Neural cell (in vitro differentiated cells): ENCODE results near the gene C1QB. TPM values are rescaled to one million over a fixed set of nuclear protein-coding genes. Genes with fewer than 3 reads are reported as not detected.
A peak's percentile ranks its signal among the peaks of the same experiment; 100 is the strongest.
"Not testable (repeated sequence)": the region's sequence is repeated elsewhere in the genome, so short reads cannot be mapped to it uniquely, and the experiment has no call there.

Experiments used
- H2AFZ ChIP-seq: fragments of 200-600, 300-800 bp; sonication (generic), shearing (Covaris generic); 2 replicates; pipeline ENCODE4 v1.6.0; 2014; ENCODE audit warnings: low read depth, mild to moderate bottlenecking, antibody characterized with exemption, low read length, moderate library complexity
- H3F3A ChIP-seq: fragments of 200-600 bp; shearing (Covaris generic); 2 replicates; pipeline ENCODE4 v1.6.1; 2016; ENCODE audit warnings: mild to moderate bottlenecking, moderate library complexity, mixed read lengths, antibody characterized with exemption, low read length; ENCODE audit not compliant: insufficient read depth, poor library complexity, severe bottlenecking
- H3K27ac ChIP-seq: fragments of 200-600, 300-800 bp; sonication (generic), shearing (Covaris generic); 2 replicates; pipeline ENCODE4 v1.5.1; 2014; ENCODE audit warnings: mild to moderate bottlenecking, low read length, moderate library complexity
- H3K27me3 ChIP-seq: fragments of 300-800, 200-600 bp; sonication (generic), shearing (Covaris generic); 2 replicates; pipeline ENCODE4 v1.6.0; 2014; ENCODE audit warnings: mild to moderate bottlenecking, low read depth, low read length, moderate library complexity; ENCODE audit not compliant: insufficient read depth
- H3K36me3 ChIP-seq: fragments of 300-800, 200-600 bp; sonication (generic), shearing (Covaris generic); 2 replicates; pipeline ENCODE4 v1.5.1; 2014; ENCODE audit warnings: mild to moderate bottlenecking, antibody characterized with exemption, low read length, moderate library complexity; ENCODE audit not compliant: insufficient read depth
- H3K4me2 ChIP-seq: fragments of 300-800, 200-600 bp; sonication (generic), shearing (Covaris generic); 2 replicates; pipeline ENCODE4 v1.6.0; 2014; ENCODE audit warnings: mild to moderate bottlenecking, low read length
- H3K4me3 ChIP-seq: fragments of 300-800, 200-600 bp; sonication (generic), shearing (Covaris generic); 2 replicates; pipeline ENCODE4 v1.5.1; 2014; ENCODE audit warnings: mild to moderate bottlenecking, low read length, moderate library complexity
- H3K79me2 ChIP-seq: fragments of 200-600 bp; shearing (Covaris generic); replicated peaks from 2 replicates; pipeline ENCODE4 v1.6.0; 2014; ENCODE audit warnings: mild to moderate bottlenecking, low read length, moderate library complexity; ENCODE audit not compliant: insufficient read depth
- H3K9ac ChIP-seq: fragments of 300-800, 200-600 bp; sonication (generic), shearing (Covaris generic); 2 replicates; pipeline ENCODE4 v1.6.1; 2016; ENCODE audit warnings: mild to moderate bottlenecking, low read length, mixed read lengths
- H3K9me2 ChIP-seq: fragments of 200-600 bp; shearing (Covaris generic); 2 replicates; pipeline ENCODE4 v1.6.1; 2016; ENCODE audit warnings: mild to moderate bottlenecking, low read length, mixed read lengths; ENCODE audit not compliant: insufficient read depth
- H3K9me3 ChIP-seq: fragments of 200-600, 300-800 bp; sonication (generic), shearing (Covaris generic); 2 replicates; pipeline ENCODE4 v1.6.1; 2016; ENCODE audit warnings: mild to moderate bottlenecking, mixed run types, low read length, moderate library complexity, mixed read lengths
- H4K20me1 ChIP-seq: fragments of 200-600 bp; shearing (Covaris generic); 2 replicates; pipeline ENCODE4 v1.6.1; 2016; ENCODE audit warnings: mild to moderate bottlenecking, mixed run types; ENCODE audit not compliant: insufficient read depth
- CTCF ChIP-seq: fragments of 450-650 bp; IDR thresholded peaks from 2 replicates; pipeline ENCODE4 v1.5.1; 2014; ENCODE audit warnings: antibody characterized with exemption, mild to moderate bottlenecking, moderate library complexity; ENCODE audit not compliant: poor library complexity, severe bottlenecking
- EP300 ChIP-seq: fragments of 450-650 bp; conservative IDR thresholded peaks from 2 replicates; pipeline ENCODE4 v1.6.1; 2014; ENCODE audit warnings: antibody characterized with exemption, mild to moderate bottlenecking, moderate library complexity; ENCODE audit not compliant: poor library complexity, severe bottlenecking
- EZH2 ChIP-seq: fragments of 200-600, 300-800 bp; shearing (Covaris generic), sonication (generic); IDR thresholded peaks from 2 replicates; pipeline ENCODE4 v1.6.1; 2014; ENCODE audit warnings: antibody characterized with exemption, low read length, borderline replicate concordance, mild to moderate bottlenecking; ENCODE audit not compliant: insufficient read depth, poor library complexity, severe bottlenecking
- MXI1 ChIP-seq: fragments of 450-650 bp; conservative IDR thresholded peaks from 2 replicates; pipeline ENCODE4 v1.6.1; 2014; ENCODE audit warnings: antibody characterized with exemption, mild to moderate bottlenecking; ENCODE audit not compliant: poor library complexity, severe bottlenecking
- POLR2AphosphoS5 ChIP-seq: IDR thresholded peaks from 2 replicates; pipeline ENCODE4 v1.6.1; 2012
- RAD21 ChIP-seq: fragments of 450-650 bp; conservative IDR thresholded peaks from 2 replicates; pipeline ENCODE4 v1.6.1; 2014; ENCODE audit warnings: antibody characterized with exemption, mild to moderate bottlenecking, moderate library complexity
- SMC3 ChIP-seq: fragments of 450-650 bp; conservative IDR thresholded peaks from 2 replicates; pipeline ENCODE4 v1.6.1; 2014; ENCODE audit warnings: antibody characterized with exemption, mild to moderate bottlenecking, moderate library complexity; ENCODE audit not compliant: poor library complexity
- TAF1 ChIP-seq: IDR thresholded peaks from 2 replicates; pipeline ENCODE4 v1.6.1; 2012; ENCODE audit warnings: low read depth
- polyA plus RNA-seq: library from polyadenylated mRNA; depleted of rRNA; stranded (reverse); fragments of >200 nt; gene quantifications from 2 replicates; pipeline ENCODE4 v1.2.3, GENCODE V29; 2014
- TF ChIP-seq, protein P1 (sequence below): IDR thresholded peaks from 2 replicates; pipeline ENCODE4 v1.6.1; 2012; ENCODE audit warnings: borderline replicate concordance

The C1QB gene
- polyA plus RNA-seq, 1 donor from 2014 or later = not detected

- no peak overlapping the region for H3K4me2 ChIP-seq
- no peaks in the 10 kb centered on the region for H3K9me2 ChIP-seq
- no peak overlapping the region for H3K9ac ChIP-seq
- no peak overlapping the region for H3K4me3 ChIP-seq
- no peaks in the 10 kb centered on the region for H3K27me3 ChIP-seq
- H4K20me1 ChIP-seq = no peaks in the 10 kb centered on the region
- no peak overlapping the region for H3K27ac ChIP-seq
- peak; percentile 23 for TF ChIP-seq CTCF
- no peak for TF ChIP-seq POLR2AphosphoS5
- peak; percentile 35 for TF ChIP-seq SMC3
- no peak for TF ChIP-seq TAF1
- no peak for TF ChIP-seq EP300
- no peak for TF ChIP-seq EZH2
- no peak for TF ChIP-seq MXI1
- TF ChIP-seq RAD21 = no peak
- TF ChIP-seq, protein P1, sequence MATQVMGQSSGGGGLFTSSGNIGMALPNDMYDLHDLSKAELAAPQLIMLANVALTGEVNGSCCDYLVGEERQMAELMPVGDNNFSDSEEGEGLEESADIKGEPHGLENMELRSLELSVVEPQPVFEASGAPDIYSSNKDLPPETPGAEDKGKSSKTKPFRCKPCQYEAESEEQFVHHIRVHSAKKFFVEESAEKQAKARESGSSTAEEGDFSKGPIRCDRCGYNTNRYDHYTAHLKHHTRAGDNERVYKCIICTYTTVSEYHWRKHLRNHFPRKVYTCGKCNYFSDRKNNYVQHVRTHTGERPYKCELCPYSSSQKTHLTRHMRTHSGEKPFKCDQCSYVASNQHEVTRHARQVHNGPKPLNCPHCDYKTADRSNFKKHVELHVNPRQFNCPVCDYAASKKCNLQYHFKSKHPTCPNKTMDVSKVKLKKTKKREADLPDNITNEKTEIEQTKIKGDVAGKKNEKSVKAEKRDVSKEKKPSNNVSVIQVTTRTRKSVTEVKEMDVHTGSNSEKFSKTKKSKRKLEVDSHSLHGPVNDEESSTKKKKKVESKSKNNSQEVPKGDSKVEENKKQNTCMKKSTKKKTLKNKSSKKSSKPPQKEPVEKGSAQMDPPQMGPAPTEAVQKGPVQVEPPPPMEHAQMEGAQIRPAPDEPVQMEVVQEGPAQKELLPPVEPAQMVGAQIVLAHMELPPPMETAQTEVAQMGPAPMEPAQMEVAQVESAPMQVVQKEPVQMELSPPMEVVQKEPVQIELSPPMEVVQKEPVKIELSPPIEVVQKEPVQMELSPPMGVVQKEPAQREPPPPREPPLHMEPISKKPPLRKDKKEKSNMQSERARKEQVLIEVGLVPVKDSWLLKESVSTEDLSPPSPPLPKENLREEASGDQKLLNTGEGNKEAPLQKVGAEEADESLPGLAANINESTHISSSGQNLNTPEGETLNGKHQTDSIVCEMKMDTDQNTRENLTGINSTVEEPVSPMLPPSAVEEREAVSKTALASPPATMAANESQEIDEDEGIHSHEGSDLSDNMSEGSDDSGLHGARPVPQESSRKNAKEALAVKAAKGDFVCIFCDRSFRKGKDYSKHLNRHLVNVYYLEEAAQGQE = no peak
- no peaks in the 10 kb centered on the region for H3K36me3 ChIP-seq
- H3F3A ChIP-seq = no peaks in the 10 kb centered on the region
- H3K79me2 ChIP-seq = no peaks in the 10 kb centered on the region
- no peaks in the 10 kb centered on the region for H3K9me3 ChIP-seq
- H2AFZ ChIP-seq = no peak overlapping the region
Observed at GRCh38 chr1:22674410-22674749, 21.3 kb downstream of the C1QB start.

DNA sequence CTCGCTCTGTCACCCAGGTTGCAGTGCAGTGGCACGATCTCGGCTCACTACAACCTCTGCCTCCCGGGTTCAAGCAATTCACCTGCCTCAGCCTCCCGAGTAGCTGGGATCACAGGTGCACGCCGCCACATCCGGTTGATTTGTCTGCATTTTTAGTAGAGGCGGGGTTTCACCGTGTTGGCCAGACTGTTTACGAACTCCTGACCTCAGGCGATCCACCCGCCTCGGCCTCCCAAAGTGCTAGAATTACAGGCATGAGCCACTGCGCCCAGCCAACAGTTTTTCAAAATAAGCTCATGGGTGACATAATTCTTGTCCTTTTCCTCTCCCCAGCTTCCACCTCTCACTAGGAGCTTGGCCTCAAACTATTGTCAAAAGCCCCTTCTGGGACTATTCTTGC, 23.1 kb downstream of the C1QB start:
- not testable (repeated sequence) for H3K4me2 ChIP-seq, H3F3A ChIP-seq, H3K9ac ChIP-seq, H3K9me2 ChIP-seq, H3K79me2 ChIP-seq, H3K27ac ChIP-seq, H3K36me3 ChIP-seq, H3K4me3 ChIP-seq, H4K20me1 ChIP-seq, H3K27me3 ChIP-seq, H3K9me3 ChIP-seq, H2AFZ ChIP-seq

GRCh38 chr1:22676916-22677583, 24.0 kb downstream of the C1QB start:
- Histone ChIP-seq H3F3A (no peaks in the 10 kb centered on the region), H3K27ac (no peak overlapping the region), H3K36me3 (no peaks in the 10 kb centered on the region), H2AFZ (no peak overlapping the region), H4K20me1 (no peaks in the 10 kb centered on the region), H3K9me3 (no peaks in the 10 kb centered on the region), H3K79me2 (no peaks in the 10 kb centered on the region), H3K4me2 (no peak overlapping the region), H3K4me3 (no peak overlapping the region), H3K27me3 (no peaks in the 10 kb centered on the region), H3K9me2 (no peaks in the 10 kb centered on the region), H3K9ac (no peak overlapping the region)
- TF ChIP-seq EZH2 = no peak
